Vagina (tissue), 2 donors: ENCODE data around the gene SLC22A4.

Source experiments
- POLR2A ChIP-seq, 2 donors: fragments of 450-650 bp; IDR thresholded peaks; one replicate each; pipeline ENCODE4 v1.6.1; 2017; ENCODE audit warnings: antibody characterized with exemption in 2 of 2, mild to moderate bottlenecking in 2 of 2, moderate library complexity in 2 of 2
- POLR2AphosphoS5 ChIP-seq, 2 donors: sonication (generic); formaldehyde crosslinking; IDR thresholded peaks; one replicate each; pipeline ENCODE4 v1.9.0; 2017; ENCODE audit warnings: antibody characterized with exemption in 2 of 2, mild to moderate bottlenecking in 2 of 2, low read depth in 1 of 2; ENCODE audit not compliant: insufficient read depth in 1 of 2
- TF ChIP-seq, protein P1 (sequence below), 3 experiments: fragments of 450-650 bp in 2 of 3; fragments of 200-600 bp in 1 of 3; sonication (generic) in 1 of 3; IDR thresholded peaks; one replicate each; pipeline ENCODE4 v1.5.1; 2017 to 2019; ENCODE audit warnings: antibody characterized with exemption in 3 of 3, mild to moderate bottlenecking in 2 of 3, moderate library complexity in 2 of 3

DNA sequence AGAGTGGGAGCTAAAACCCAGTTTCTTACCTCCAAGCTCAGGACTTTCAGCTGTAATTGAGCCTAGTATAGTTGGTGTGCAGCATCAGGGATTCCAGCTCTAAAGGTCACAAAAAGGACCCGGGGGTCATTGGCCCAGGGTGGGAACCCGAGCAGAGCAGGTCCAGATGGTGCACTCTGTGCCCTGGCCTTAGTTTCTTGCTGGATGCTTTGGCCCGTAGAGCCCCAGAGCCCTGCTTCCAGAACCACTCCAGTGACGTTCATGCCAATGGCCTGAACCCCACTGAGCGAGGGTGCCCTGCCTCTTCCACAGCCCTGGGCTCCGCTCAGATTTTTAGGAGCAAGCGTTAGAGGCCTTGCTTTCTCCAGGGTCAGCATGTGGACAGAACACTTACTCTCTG is 83.5 kb downstream of the SLC22A4 start:
- no peak for TF ChIP-seq POLR2A (IDR thresholded peaks at IDR 0.05)
- TF ChIP-seq, protein P1, sequence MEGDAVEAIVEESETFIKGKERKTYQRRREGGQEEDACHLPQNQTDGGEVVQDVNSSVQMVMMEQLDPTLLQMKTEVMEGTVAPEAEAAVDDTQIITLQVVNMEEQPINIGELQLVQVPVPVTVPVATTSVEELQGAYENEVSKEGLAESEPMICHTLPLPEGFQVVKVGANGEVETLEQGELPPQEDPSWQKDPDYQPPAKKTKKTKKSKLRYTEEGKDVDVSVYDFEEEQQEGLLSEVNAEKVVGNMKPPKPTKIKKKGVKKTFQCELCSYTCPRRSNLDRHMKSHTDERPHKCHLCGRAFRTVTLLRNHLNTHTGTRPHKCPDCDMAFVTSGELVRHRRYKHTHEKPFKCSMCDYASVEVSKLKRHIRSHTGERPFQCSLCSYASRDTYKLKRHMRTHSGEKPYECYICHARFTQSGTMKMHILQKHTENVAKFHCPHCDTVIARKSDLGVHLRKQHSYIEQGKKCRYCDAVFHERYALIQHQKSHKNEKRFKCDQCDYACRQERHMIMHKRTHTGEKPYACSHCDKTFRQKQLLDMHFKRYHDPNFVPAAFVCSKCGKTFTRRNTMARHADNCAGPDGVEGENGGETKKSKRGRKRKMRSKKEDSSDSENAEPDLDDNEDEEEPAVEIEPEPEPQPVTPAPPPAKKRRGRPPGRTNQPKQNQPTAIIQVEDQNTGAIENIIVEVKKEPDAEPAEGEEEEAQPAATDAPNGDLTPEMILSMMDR (IDR thresholded peaks at IDR 0.05) = no peak
- TF ChIP-seq POLR2AphosphoS5 (IDR thresholded peaks at IDR 0.05; ENCODE audit: insufficient read depth in 1 of 2, low read depth in 1 of 2) = no peak
